ENCODE measurements around the gene SAMD14.

DNA sequence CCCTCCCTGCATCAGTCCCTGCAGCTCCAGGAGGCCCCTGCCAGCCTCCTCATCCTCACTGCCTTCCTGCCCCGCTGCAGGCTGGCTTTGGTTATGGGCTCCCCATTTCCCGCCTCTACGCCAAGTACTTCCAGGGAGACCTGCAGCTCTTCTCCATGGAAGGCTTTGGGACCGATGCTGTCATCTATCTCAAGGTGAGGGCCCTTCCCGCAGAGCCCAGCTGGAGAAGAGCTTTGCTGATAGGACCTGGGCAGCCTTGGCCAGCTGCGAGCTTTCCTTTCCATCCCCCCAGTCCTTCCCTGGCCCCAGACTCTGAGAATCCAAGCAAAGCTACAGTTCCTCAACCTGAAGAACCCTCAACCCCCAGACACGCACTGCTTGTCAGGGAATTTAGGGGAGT, 20.8 kb downstream of the SAMD14 start:
- TF ChIP-seq, protein P1, sequence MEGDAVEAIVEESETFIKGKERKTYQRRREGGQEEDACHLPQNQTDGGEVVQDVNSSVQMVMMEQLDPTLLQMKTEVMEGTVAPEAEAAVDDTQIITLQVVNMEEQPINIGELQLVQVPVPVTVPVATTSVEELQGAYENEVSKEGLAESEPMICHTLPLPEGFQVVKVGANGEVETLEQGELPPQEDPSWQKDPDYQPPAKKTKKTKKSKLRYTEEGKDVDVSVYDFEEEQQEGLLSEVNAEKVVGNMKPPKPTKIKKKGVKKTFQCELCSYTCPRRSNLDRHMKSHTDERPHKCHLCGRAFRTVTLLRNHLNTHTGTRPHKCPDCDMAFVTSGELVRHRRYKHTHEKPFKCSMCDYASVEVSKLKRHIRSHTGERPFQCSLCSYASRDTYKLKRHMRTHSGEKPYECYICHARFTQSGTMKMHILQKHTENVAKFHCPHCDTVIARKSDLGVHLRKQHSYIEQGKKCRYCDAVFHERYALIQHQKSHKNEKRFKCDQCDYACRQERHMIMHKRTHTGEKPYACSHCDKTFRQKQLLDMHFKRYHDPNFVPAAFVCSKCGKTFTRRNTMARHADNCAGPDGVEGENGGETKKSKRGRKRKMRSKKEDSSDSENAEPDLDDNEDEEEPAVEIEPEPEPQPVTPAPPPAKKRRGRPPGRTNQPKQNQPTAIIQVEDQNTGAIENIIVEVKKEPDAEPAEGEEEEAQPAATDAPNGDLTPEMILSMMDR (conservative IDR thresholded peaks at IDR 0.05 in 1 of 2, IDR thresholded peaks at IDR 0.05 in 1 of 2; ENCODE audit: low read depth in 1 of 2, low read length in 2 of 2): no peak
- no peak for TF ChIP-seq EZH2 (IDR thresholded peaks at IDR 0.05; ENCODE audit: low read length, missing control alignments)
